Suprapubic skin (tissue), 4 donors: ENCODE measurements around the gene ASPHD2. TPM values are rescaled to one million over a fixed set of nuclear protein-coding genes. Genes with fewer than 3 reads are reported as not detected.

Source experiments
- DNase-seq, 2 donors: peaks; one replicate each; pipeline ENCODE4 v3.0.0-alpha.2; 2019; ENCODE audit warnings: low spot score in 2 of 2
- H3K27ac ChIP-seq: fragments of 200-600 bp; sonication (generic); one replicate; pipeline ENCODE4 v1.5.1; 2019
- H3K27me3 ChIP-seq: fragments of 200-600 bp; sonication (generic); one replicate; pipeline ENCODE4 v1.5.1; 2019
- H3K36me3 ChIP-seq: fragments of 200-600 bp; sonication (generic); one replicate; pipeline ENCODE4 v1.5.1; 2019
- H3K4me1 ChIP-seq: fragments of 200-600 bp; sonication (generic); one replicate; pipeline ENCODE4 v1.5.1; 2019
- H3K4me3 ChIP-seq: fragments of 200-600 bp; sonication (generic); one replicate; pipeline ENCODE4 v1.5.1; 2019; ENCODE audit warnings: mild to moderate bottlenecking
- H3K9me3 ChIP-seq: fragments of 200-600 bp; sonication (generic); one replicate; pipeline ENCODE4 v1.5.1; 2019
- EP300 ChIP-seq: sonication (generic); formaldehyde crosslinking; IDR thresholded peaks from one replicate; pipeline ENCODE4 v1.6.1; 2017; ENCODE audit warnings: antibody characterized with exemption
- POLR2A ChIP-seq, 2 donors: fragments of 450-650 bp; IDR thresholded peaks; one replicate each; pipeline ENCODE4 v1.6.1; 2017; ENCODE audit warnings: antibody characterized with exemption in 2 of 2, mild to moderate bottlenecking in 2 of 2, moderate library complexity in 2 of 2
- POLR2AphosphoS5 ChIP-seq, 3 donors: sonication (generic); formaldehyde crosslinking; IDR thresholded peaks; one replicate each; pipeline ENCODE4 v1.6.1; 2017; ENCODE audit warnings: antibody characterized with exemption in 3 of 3
- WGBS: methylation state at CpG from one replicate; pipeline ENCODE4 v1.1.5; 2018; 5-methylcytosine and 5-hydroxymethylcytosine counted together
- total RNA-seq, 4 donors: library from RNA; depleted of rRNA; stranded (reverse); fragments of >200 nt; gene quantifications; one replicate each; pipeline ENCODE4 v1.1.0, GENCODE V29; 2016
- TF ChIP-seq, protein P1 (sequence below), 2 donors: fragments of 200-600 bp in 1 of 2; fragments of 450-650 bp in 1 of 2; sonication (generic) in 1 of 2; IDR thresholded peaks; one replicate each; pipeline ENCODE4 v1.5.1; 2016 to 2019; ENCODE audit warnings: antibody characterized with exemption in 2 of 2, mild to moderate bottlenecking in 1 of 2, moderate library complexity in 1 of 2

ASPHD2 gene
- total RNA-seq, 4 donors from 2014 or later: 2.7 to 28.0 (median 11.8) TPM

DNA sequence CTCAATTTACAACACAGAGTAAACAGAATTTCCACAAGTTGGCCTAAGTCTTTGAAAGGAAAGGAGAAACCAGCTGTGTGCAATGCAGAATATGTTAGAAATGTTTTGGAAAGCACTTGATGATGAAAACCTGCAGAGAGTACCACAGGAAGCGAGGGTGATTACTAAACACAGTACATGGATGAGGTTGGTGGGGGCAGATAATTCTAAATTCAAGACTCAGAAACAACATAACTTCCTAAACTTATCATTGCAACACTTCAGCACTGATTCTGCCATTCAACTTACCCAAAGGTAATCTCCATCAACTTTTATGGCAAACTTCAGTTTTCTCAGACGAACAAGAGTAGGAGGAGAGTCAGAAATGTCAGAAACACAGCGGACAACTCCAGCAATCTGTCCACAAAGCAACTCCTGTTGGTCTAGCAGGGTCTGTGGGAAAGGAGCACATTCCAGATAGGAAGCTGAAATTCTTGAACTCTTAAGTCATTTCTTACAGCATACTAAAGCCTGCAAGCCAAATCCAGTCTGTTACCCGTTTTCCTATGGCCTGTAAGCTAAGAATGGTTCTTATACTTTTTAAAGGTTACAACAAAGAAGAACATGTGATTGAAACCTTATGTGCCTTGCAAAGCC, 47.8 kb downstream of the ASPHD2 start:
- Histone ChIP-seq H3K4me1 (peaks cover 34% of the 10 kb centered on the region), H3K27ac (no peak overlapping the region), H3K36me3 (peaks cover 46% of the 10 kb centered on the region), H3K27me3 (no peaks in the 10 kb centered on the region), H3K4me3 (no peak overlapping the region), H3K9me3 (no peaks in the 10 kb centered on the region)
- WGBS: 87% methylated on average over 4 of the region's 4 CpGs
- no peak for DNase-seq
- TF ChIP-seq POLR2AphosphoS5 (IDR thresholded peaks at IDR 0.05) (no peak), POLR2A (IDR thresholded peaks at IDR 0.05) (no peak), EP300 (no peak)
- TF ChIP-seq, protein P1, sequence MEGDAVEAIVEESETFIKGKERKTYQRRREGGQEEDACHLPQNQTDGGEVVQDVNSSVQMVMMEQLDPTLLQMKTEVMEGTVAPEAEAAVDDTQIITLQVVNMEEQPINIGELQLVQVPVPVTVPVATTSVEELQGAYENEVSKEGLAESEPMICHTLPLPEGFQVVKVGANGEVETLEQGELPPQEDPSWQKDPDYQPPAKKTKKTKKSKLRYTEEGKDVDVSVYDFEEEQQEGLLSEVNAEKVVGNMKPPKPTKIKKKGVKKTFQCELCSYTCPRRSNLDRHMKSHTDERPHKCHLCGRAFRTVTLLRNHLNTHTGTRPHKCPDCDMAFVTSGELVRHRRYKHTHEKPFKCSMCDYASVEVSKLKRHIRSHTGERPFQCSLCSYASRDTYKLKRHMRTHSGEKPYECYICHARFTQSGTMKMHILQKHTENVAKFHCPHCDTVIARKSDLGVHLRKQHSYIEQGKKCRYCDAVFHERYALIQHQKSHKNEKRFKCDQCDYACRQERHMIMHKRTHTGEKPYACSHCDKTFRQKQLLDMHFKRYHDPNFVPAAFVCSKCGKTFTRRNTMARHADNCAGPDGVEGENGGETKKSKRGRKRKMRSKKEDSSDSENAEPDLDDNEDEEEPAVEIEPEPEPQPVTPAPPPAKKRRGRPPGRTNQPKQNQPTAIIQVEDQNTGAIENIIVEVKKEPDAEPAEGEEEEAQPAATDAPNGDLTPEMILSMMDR (IDR thresholded peaks at IDR 0.05): no peak

DNA sequence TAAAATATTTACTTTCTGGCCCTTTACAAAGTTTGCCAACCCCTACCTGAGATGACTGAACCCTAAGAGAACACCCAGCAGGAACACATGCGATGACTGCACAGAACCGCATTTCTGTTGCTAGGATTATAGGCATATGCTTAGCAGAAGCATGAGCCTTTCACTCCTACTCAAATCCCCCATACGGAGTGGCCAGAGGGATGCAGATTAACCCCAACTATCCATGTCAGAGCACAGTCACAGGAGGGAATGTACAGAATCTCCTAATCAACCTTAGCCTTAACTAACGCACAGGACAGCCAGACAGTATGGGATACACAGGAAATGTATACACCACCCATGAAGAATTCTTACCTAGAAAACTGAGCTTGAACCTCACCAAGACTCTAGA, 48.3 kb downstream of the ASPHD2 start:
- H3K36me3 ChIP-seq: peaks cover 41% of the 10 kb centered on the region
- H3K9me3 ChIP-seq: no peaks in the 10 kb centered on the region
- peaks cover 39% of the 10 kb centered on the region for H3K4me1 ChIP-seq
- DNase-seq: no peak
- WGBS: 39% methylated on average over 4 of the region's 4 CpGs
- H3K27ac ChIP-seq: no peak overlapping the region
- no peaks in the 10 kb centered on the region for H3K27me3 ChIP-seq
- TF ChIP-seq, protein P1 (IDR thresholded peaks at IDR 0.05): no peak
- TF ChIP-seq POLR2A (IDR thresholded peaks at IDR 0.05) (no peak), EP300 (no peak), POLR2AphosphoS5 (IDR thresholded peaks at IDR 0.05) (no peak)
- H3K4me3 ChIP-seq: no peak overlapping the region

DNA sequence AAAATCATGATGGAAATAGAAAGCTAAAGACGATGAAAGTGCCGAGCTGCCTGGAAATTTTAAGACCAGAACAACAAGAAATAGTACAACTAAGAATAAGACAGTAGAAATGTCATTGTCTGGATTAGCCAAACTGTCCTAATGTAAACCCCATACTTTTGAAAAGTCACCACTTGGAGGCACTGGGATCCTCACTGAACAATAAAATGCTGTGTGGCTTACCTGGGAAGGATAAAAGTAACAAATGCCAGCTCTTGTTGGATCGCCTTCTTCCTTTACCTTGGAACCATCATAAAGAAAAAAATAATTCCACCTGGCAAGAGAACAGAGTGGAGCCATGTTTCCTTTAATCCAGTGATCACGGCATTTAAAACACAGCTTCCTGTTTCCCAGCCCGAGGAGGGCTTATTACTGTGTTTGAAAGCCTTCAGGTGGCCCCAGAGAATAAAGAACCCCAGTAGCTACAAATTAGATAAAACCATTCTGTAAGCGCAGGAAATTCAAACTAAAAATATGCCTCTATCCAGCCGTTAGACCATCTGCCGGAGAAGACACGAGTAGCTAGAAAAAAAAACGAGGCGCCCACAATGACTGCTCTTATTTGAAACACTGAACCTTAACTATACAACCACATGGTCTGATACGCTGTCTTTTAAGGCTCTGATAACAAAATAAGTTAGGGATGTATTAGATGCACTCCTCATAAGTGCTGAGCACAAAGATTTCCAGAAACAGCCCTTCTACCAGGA, 50.2 kb downstream of the ASPHD2 start:
- H3K4me3 ChIP-seq: peak overlapping the region; percentile 35
- H3K36me3 ChIP-seq: peaks cover 27% of the 10 kb centered on the region
- peaks cover 48% of the 10 kb centered on the region for H3K4me1 ChIP-seq
- H3K27me3 ChIP-seq: no peaks in the 10 kb centered on the region
- DNase-seq: no peak
- H3K27ac ChIP-seq: peak overlapping the region; percentile 61
- TF ChIP-seq, protein P1 (IDR thresholded peaks at IDR 0.05): no peak
- TF ChIP-seq EP300: no peak
- no peak for TF ChIP-seq POLR2A (IDR thresholded peaks at IDR 0.05)
- TF ChIP-seq POLR2AphosphoS5 (IDR thresholded peaks at IDR 0.05): no peak
- H3K9me3 ChIP-seq: no peaks in the 10 kb centered on the region
- WGBS: 37% methylated on average over 12 of the region's 12 CpGs

DNA sequence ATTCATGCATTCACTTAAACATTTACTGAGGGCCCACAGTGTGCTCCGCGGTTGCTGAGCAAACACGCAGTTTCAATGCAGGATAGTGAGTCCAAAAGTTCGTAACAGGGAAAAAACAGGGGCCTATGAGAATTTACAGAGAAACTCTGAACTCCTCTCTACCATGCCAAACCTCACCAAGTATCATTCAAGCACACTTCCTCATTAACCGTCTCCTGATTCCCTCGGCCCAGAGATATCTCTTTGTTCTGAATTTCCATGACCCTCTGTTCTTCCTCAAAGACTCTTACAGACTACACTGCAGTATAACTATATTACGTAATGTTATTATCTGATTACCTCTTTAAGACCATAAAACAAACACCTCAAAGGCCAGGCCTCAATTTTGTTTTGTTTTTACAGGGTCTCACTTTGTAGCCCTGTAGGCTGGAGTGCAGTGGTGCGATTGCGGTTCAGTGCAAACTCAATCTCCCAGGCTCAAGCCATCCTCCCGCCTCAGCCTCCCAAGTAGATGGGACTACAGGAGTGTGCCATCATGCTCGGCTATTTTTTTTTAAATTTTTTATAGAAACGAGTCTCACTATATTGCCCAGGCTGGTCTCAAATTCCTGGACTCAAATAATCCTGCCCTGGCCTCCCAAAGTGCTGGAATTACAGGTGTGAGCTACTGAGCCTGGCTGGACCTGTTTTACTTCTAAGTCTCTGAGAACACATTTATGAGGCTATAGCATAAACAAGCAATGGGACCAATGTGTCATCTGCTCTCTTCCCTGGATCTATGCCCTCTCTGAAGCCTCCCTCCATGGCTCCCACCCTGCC, 50.9 kb downstream of the ASPHD2 start:
- peak overlapping the region; percentile 35 for H3K4me3 ChIP-seq
- no peaks in the 10 kb centered on the region for H3K27me3 ChIP-seq
- H3K27ac ChIP-seq: peak overlapping the region; percentile 61
- no peaks in the 10 kb centered on the region for H3K9me3 ChIP-seq
- H3K36me3 ChIP-seq: peaks cover 24% of the 10 kb centered on the region
- peaks cover 56% of the 10 kb centered on the region for H3K4me1 ChIP-seq
- 57% methylated on average over 12 of the region's 12 CpGs for WGBS
- DNase-seq: no peak
- TF ChIP-seq, protein P1 (IDR thresholded peaks at IDR 0.05): no peak
- TF ChIP-seq POLR2AphosphoS5 (IDR thresholded peaks at IDR 0.05): no peak
- no peak for TF ChIP-seq POLR2A (IDR thresholded peaks at IDR 0.05)
- TF ChIP-seq EP300: no peak

DNA sequence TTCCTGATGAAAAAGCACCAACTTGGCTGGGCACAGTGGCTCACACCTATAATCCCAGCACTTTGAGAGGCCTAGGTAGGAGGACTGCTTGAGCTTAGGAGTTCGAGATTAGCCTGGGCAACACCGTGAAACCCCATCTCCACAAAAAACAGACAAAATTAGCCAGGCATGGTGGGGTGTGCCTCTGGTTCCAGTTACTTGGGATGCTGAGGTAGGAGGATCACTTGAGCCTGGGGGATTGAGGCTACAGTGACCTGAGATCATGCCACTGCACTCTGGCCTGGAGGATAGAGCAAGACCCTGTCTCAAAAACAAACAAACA, 51.5 kb downstream of the ASPHD2 start:
- WGBS: 62% methylated on average over 2 of the region's 2 CpGs
- peaks cover 61% of the 10 kb centered on the region for H3K4me1 ChIP-seq
- H3K36me3 ChIP-seq: peaks cover 18% of the 10 kb centered on the region
- TF ChIP-seq POLR2AphosphoS5 (IDR thresholded peaks at IDR 0.05) (no peak), POLR2A (IDR thresholded peaks at IDR 0.05) (no peak), EP300 (no peak)
- TF ChIP-seq, protein P1 (IDR thresholded peaks at IDR 0.05): no peak
- no peaks in the 10 kb centered on the region for H3K9me3 ChIP-seq
- H3K27me3 ChIP-seq: no peaks in the 10 kb centered on the region
- no peak for DNase-seq
- H3K27ac ChIP-seq: peak overlapping the region; percentile 61
- H3K4me3 ChIP-seq: peak overlapping the region; percentile 35
